Heart right ventricle (tissue), 16 donors: ENCODE data around the gene CCSER1. TPM values are rescaled to one million over a fixed set of nuclear protein-coding genes. Genes with fewer than 3 reads are reported as not detected.
"Not testable (repeated sequence)": the region's sequence is repeated elsewhere in the genome, so short reads cannot be mapped to it uniquely, and the experiment has no call there.

Experiments
- ATAC-seq, 8 donors: fragments of 200-7000 bp; cut with Tn5 transposase; one replicate each; pipeline ENCODE4 v1.9.1; 2020; ENCODE audit warnings: mild to moderate bottlenecking in 8 of 8, moderate library complexity in 8 of 8, moderate number of reproducible peaks in 1 of 8
- DNase-seq, 2 donors: peaks; one replicate each; pipeline ENCODE4 v3.0.0-alpha.2; 2020
- H3K27ac ChIP-seq, 10 donors: fragments of 200-600 bp; sonication (generic) in 2 of 10; one replicate each; pipeline versions ENCODE4 v1.5.0 to v1.8.0; 2020 to 2022; ENCODE audit warnings: mild to moderate bottlenecking in 3 of 10
- H3K27me3 ChIP-seq, 7 donors: fragments of 200-600 bp; one replicate each; pipeline ENCODE4 v1.8.0; 2021 to 2022; ENCODE audit warnings: mild to moderate bottlenecking in 2 of 7
- H3K36me3 ChIP-seq, 9 donors: fragments of 200-600 bp; sonication (generic) in 1 of 9; one replicate each; pipeline versions ENCODE4 v1.5.0 to v1.8.0; 2020 to 2022; ENCODE audit warnings: mild to moderate bottlenecking in 2 of 9
- H3K4me1 ChIP-seq, 9 donors: fragments of 200-600 bp; sonication (generic) in 1 of 9; one replicate each; pipeline versions ENCODE4 v1.5.0 to v1.8.0; 2020 to 2022; ENCODE audit warnings: mild to moderate bottlenecking in 4 of 9
- H3K4me3 ChIP-seq, 10 donors: fragments of 200-600 bp; sonication (generic) in 2 of 10; one replicate each; pipeline versions ENCODE4 v1.5.0 to v1.8.0; 2020 to 2022; ENCODE audit warnings: mild to moderate bottlenecking in 7 of 10, moderate library complexity in 2 of 10
- H3K9me3 ChIP-seq, 11 donors: fragments of 200-600 bp in 10 of 11; sonication (generic) in 2 of 11; one replicate each; pipeline versions ENCODE4 v1.5.0 to v1.8.0; 2013 to 2022; ENCODE audit warnings: mild to moderate bottlenecking in 2 of 11, control low read depth in 1 of 11, moderate library complexity in 1 of 11
- CTCF ChIP-seq, 9 donors: fragments of 200-600 bp; sonication (generic) in 2 of 9; IDR thresholded peaks; one replicate each; pipeline versions ENCODE4 v1.5.0 to v1.8.0; 2021 to 2022; ENCODE audit warnings: antibody characterized with exemption in 9 of 9, mild to moderate bottlenecking in 5 of 9, moderate library complexity in 1 of 9
- WGBS, 2 donors: extraction: QIAGEN DNeasy Blood & Tissue Kit; methylation state at CpG; one replicate each; pipeline ENCODE4 v1.1.7; 2013; ENCODE audit warnings: inconsistent platforms in 1 of 2; 5-methylcytosine and 5-hydroxymethylcytosine counted together
- intact Hi-C, 10 donors: fragments of 100-400 bp; cut with DNase I; formaldehyde crosslinking; loops; one replicate each; pipeline versions ENCODE4 v1.11.1 to v1.14.2; 2022
- polyA plus RNA-seq, 2 donors: library from polyadenylated mRNA; stranded (reverse); fragments of 200-250 nt; gene quantifications; one replicate each; pipeline ENCODE4 v1.2.3, GENCODE V29; 2013
- total RNA-seq, 10 donors: library from RNA; stranded (reverse); fragmentation: NEBNext Ultra II Directional in 3 of 10; extraction: Animal tissue kit (Norgen Biotek cat#: 25700) in 3 of 10; gene quantifications; one replicate each; pipeline versions ENCODE4 v1.2.1 to v1.2.4, GENCODE V29; 2021 to 2023
- donor health status: Arrhythmogenic right ventricular cardiomyopathy.
- donor health status: ischemic (EF 13 %, LVEDD 7.1; RV severe dilation, severe dysfunction).
- donor health status: healthy with polysubstance abuse.
- donor health status: DM: no; HTN: yes; CAD: no.
- donor health status: DM: no; HTN: no; CAD: no.
- donor health status: ischemic (EF 25% LVEDD 6.9; RV normal size, moderate dysfunction).
- donor health status: ischemic (EF 25% LVEDD 5.7; RV mildly dilated, moderate dysfunction).
- donor health status: healthy.
- donor health status: DM: yes; HTN: yes; CAD: no.
- donor health status: Ischemic cardiomyopathy.
- donor health status: ischemic (EF 35%, LVEDD 5.7; RV mildly dilated, moderate dysfunction).
- donor health status: nonischemic (EF 11% LVEDD 7.7; RV severe dilation, severe dysfunction).
- donor health status: DM: yes; HTN: yes; CAD: no.
- donor health status: PGD.
- donor health status: ischemic (EF 29% LVEDD 5.4; RV normal size, mild dysfunction).
- donor health status: nonischemic (EF 23%, LVEDD 6.1; RV moderate dilation, normal function).

CCSER1 gene
- total and polyA plus RNA-seq, 12 donors: 1.5 to 16.4 (median 12.0) TPM

GRCh38 chr4:91171217-91171616 lies 1044.0 kb downstream of the CCSER1 start:
- intact Hi-C loops: no loop called here
- no peak overlapping the region for H3K27ac ChIP-seq
- no peak for TF ChIP-seq CTCF (IDR thresholded peaks at IDR 0.05)
- H3K4me3 ChIP-seq: no peak overlapping the region
- ATAC-seq (no peak), DNase-seq (no peak)
- H3K36me3 ChIP-seq: no peaks in the 10 kb centered on the region
- H3K27me3 ChIP-seq: no peaks in the 10 kb centered on the region
- H3K9me3 ChIP-seq: peaks cover 0 to 14% (median 0%) of the 10 kb centered on the region in 11 donors
- no peaks in the 10 kb centered on the region for H3K4me1 ChIP-seq
- WGBS, 2 donors: 49 to 64% methylated on average over 1 of the region's 1 CpG

- H3K36me3 ChIP-seq, H3K4me3 ChIP-seq, DNase-seq, H3K27me3 ChIP-seq, H3K27ac ChIP-seq, H3K4me1 ChIP-seq, intact Hi-C loops, ATAC-seq: not testable (repeated sequence)
- WGBS, 2 donors: 65 to 81% methylated on average over 1 of the region's 1 CpG
- peaks cover 0 to 11% (median 0%) of the 10 kb centered on the region in 11 donors for H3K9me3 ChIP-seq
Measured at GRCh38 chr4:91185061-91185460, 1057.9 kb downstream of the CCSER1 start.

- ATAC-seq: no peak
- H3K27me3 ChIP-seq: no peaks in the 10 kb centered on the region
- H3K4me3 ChIP-seq: peak overlapping the region in 7 of 10 donors; percentile 1 to 42 (median 32)
- H3K9me3 ChIP-seq: no peaks in the 10 kb centered on the region
- no peak for DNase-seq
- intact Hi-C loops: no loop called here
- 73 to 83% methylated on average over 4 of the region's 4 CpGs for WGBS, 2 donors
- H3K36me3 ChIP-seq: no peaks in the 10 kb centered on the region
- H3K27ac ChIP-seq: no peak overlapping the region
- TF ChIP-seq CTCF (IDR thresholded peaks at IDR 0.05): no peak
- H3K4me1 ChIP-seq: no peaks in the 10 kb centered on the region
Measured at GRCh38 chr4:91198951-91199350, 1071.8 kb downstream of the CCSER1 start.

- no peak overlapping the region for H3K4me3 ChIP-seq
- ATAC-seq (no peak), DNase-seq (no peak)
- H3K36me3 ChIP-seq: no peaks in the 10 kb centered on the region
- H3K27me3 ChIP-seq: no peaks in the 10 kb centered on the region
- no peaks in the 10 kb centered on the region for H3K9me3 ChIP-seq
- 91 to 97% methylated on average over 3 of the region's 3 CpGs for WGBS, 2 donors
- intact Hi-C loops: no loop called here
- H3K27ac ChIP-seq: no peak overlapping the region
- TF ChIP-seq CTCF (IDR thresholded peaks at IDR 0.05): no peak
- H3K4me1 ChIP-seq: no peaks in the 10 kb centered on the region
Measured at GRCh38 chr4:91207535-91207934, 1080.3 kb downstream of the CCSER1 start.

- DNase-seq (no peak), ATAC-seq (no peak)
- Histone ChIP-seq H3K27ac (no peak overlapping the region), H3K4me1 (no peaks in the 10 kb centered on the region), H3K9me3 (peaks cover 0 to 5% (median 0%) of the 10 kb centered on the region in 11 donors), H3K27me3 (no peaks in the 10 kb centered on the region), H3K36me3 (no peaks in the 10 kb centered on the region), H3K4me3 (no peak overlapping the region)
- intact Hi-C loops: no loop called here
- no peak for TF ChIP-seq CTCF (IDR thresholded peaks at IDR 0.05)
- 48% methylated on average over 3 of the region's 3 CpGs for WGBS, 2 donors
Measured at GRCh38 chr4:91212211-91212610, 1085.0 kb downstream of the CCSER1 start.

- H3K27ac ChIP-seq, ATAC-seq, DNase-seq, H3K27me3 ChIP-seq, H3K36me3 ChIP-seq, H3K4me3 ChIP-seq, H3K4me1 ChIP-seq, intact Hi-C loops, H3K9me3 ChIP-seq: not testable (repeated sequence)
- WGBS, 2 donors: 95 to 98% methylated on average over 23 to 26 of the region's 26 CpGs
Measured at GRCh38 chr4:91217831-91218403, 1090.7 kb downstream of the CCSER1 start.
